ENCODE measurements around the gene TNFRSF18.

- TF ChIP-seq EZH2 (IDR thresholded peaks at IDR 0.05; ENCODE audit: low read length) (no peak), CTCF (optimal IDR thresholded peaks at IDR 0.05 in 1 of 3, IDR thresholded peaks at IDR 0.05 in 1 of 3, conservative IDR thresholded peaks at IDR 0.05 in 1 of 3; ENCODE audit: extremely low read depth in 1 of 3, insufficient read depth in 2 of 3, low read length in 3 of 3) (no peak)
These were observed 9.8 kb downstream of the TNFRSF18 start for GRCh38 chr1:1196431-1197187.

Data from keratinocyte (primary cell).